ENCODE results near the gene AKR7A2.
"Not testable (repeated sequence)": the region's sequence is repeated elsewhere in the genome, so short reads cannot be mapped to it uniquely, and the experiment has no call there.

Gene AKR7A2

GRCh38 chr1:19294638-19295037 lies 17.3 kb downstream of the AKR7A2 start:
- DNase-seq, result no peak

GRCh38 chr1:19289244-19289643 lies 22.7 kb downstream of the AKR7A2 start:
- DNase-seq, result no peak

GRCh38 chr1:19288324-19289241 lies 23.4 kb downstream of the AKR7A2 start, which contains the start of gene AKR7A3:
TSS of gene AKR7A3 (minus strand) at chr1:19288770. CDS start at chr1:19288709, 61 bp downstream.
- not testable (repeated sequence) for DNase-seq

- no peak for DNase-seq
Observed at GRCh38 chr1:19287436-19288185, 24.3 kb downstream of the AKR7A2 start.

GRCh38 chr1:19285807-19286206 lies 26.1 kb downstream of the AKR7A2 start:
- DNase-seq, result not testable (repeated sequence)

DNA sequence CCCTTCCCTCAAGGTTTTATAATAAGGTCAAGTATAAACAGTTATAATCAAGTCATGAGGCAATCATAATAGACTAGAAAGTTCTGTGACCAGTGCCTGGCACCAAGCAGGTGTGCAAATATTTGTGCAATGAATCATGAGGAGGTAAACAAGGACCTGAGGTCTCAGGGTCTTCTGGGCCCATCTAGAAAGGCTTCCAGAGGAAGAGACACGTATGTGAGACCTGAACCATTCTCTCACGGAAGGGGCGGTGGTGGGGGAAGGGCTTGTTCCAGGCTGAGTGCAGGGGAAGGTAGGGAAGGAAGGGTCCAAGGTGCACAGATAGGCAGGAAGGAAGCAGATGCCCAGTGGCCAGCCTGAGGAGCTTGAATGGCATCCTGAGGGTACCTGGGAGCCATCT lies 26.6 kb downstream of the AKR7A2 start:
- not testable (repeated sequence) for DNase-seq

- no peak for DNase-seq
Observed at GRCh38 chr1:19284881-19285280, 27.1 kb downstream of the AKR7A2 start.

- DNase-seq, result no peak
Observed at GRCh38 chr1:19283891-19284290, 28.1 kb downstream of the AKR7A2 start.

- no peak for DNase-seq
Observed at GRCh38 chr1:19274636-19275035, 37.3 kb downstream of the AKR7A2 start.

- not testable (repeated sequence) for DNase-seq
Observed at GRCh38 chr1:19273844-19274531, 38.0 kb downstream of the AKR7A2 start.

GRCh38 chr1:19273106-19273843 lies 38.7 kb downstream of the AKR7A2 start:
- no peak for DNase-seq

GRCh38 chr1:19272064-19272463 lies 39.9 kb downstream of the AKR7A2 start:
- no peak for DNase-seq

GRCh38 chr1:19270343-19270730 lies 41.6 kb downstream of the AKR7A2 start:
- DNase-seq, result not testable (repeated sequence)

DNA sequence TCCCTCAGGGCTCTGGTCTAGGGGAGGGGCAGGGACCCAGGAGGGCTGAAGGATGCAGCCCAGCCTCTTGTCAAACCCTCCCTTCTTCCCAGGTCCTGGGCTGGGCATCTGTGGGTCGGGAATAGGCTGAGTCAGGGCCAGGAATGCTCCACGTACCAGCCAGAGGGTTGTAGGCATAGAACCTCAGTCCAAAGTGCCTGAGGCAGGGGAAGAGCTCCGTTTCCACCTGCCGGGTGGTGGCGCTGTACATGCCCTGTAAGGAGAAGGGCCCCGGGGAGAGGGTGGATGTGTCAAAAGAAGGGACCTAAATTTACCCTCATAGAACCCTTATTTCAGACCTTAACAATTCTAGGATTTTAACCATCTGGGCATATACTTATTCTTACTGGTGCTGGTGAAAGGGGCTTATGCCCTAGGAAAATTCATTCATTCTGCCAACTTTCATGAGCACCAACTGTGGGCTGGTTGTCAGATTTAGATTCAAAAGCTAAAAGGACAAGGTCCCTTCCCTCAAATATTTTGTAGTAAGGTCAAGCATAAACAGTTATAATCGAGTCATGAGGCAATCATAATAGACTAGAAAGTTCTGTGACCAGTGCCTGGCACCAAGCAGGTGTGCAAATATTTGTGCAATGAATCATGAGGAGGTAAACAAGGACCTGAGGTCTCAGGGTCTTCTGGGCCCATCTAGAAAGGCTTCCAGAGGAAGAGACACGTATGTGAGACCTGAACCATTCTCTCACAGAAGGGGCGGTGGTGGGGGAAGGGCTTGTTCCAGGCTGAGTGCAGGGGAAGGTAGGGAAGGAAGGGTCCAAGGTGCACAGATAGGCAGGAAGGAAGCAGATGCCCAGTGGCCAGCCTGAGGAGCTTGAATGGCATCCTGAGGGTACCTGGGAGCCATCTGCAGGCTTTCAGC lies 42.3 kb downstream of the AKR7A2 start:
- not testable (repeated sequence) for DNase-seq

DNA sequence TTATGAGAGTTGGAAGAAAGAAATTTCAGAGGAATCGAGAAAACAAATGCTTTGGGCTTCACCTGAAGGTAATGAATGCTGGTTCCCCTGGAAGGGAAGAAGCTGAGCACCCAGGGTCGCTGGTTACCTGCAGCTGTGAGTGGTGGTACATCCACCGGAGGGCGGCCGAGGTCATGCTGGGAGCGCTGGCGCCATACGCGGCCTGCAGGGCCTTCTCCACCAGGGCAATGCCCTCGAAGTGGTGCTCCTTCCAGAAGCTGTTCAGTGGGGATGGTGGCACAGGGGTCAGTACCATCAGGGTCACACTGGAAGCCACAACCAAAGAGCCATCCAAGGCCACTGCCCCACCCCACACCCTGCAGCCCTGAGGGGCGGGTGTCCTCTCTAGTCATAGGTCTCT lies 43.5 kb downstream of the AKR7A2 start:
- no peak for DNase-seq

DNA sequence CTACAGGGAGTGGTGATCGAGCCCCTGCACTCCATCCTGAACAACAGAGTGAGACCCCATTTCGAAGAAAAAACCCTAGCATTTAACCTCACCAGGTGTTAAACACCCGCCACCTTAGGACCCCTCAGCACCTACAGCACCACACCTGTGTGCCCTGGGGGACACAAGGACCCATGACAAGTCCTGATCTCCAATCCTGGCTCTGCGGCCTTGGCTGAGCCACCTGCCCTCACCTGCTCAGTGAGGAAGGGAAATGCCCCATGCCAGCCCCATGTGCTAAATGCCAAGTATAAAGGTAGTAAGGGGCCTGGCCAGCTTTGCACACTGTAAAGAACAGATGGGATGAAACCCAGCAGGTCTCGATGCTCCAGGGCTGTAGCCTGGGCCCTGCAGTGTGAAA lies 49.2 kb downstream of the AKR7A2 start:
- no peak for DNase-seq

DNA sequence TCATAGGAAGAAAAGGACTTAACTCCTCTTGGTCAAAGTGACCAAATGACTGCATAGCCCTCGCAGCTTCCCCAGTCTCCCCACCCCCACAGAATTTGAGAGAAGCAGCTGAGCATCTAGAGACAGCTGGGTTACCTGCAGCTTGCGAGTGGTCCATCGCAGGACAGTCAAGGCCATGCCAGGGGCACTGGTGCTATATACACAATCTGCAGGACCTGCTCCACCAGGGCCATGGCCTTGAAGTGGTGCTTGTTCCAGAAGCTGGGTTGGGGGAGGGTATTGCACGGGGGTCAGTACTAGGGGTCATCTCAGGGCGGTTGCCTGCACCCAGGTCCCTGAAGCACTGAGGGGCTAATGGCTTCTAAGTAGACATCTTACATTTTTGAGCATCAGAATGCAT lies 49.9 kb downstream of the AKR7A2 start:
- no peak for DNase-seq

GRCh38 chr1:19260211-19261138 lies 51.5 kb downstream of the AKR7A2 start:
- DNase-seq, result peak; percentile 96

DNA sequence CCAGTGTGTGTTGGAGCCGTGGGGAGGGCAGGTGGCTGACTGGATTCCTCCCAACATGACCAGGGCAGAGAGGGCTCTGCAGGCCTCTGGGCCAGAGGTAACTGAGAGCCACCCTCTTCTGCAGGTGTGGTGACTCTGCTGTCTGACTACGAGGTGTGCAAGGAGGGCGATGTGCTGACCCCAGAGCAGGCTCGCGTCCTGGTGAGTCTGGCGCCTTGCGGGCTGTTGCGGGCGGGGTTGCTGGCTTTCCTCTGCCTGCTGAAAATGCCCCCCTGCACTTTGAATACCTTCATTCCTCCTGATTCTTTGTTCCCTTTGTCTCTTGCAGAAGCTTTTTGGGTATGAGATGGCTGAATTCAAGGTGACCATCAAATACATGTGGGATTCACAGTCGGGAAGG lies 53.6 kb downstream of the AKR7A2 start:
- no peak for DNase-seq

Measured in amniotic stem cell (primary cell).